AG09319 (cell line): Measurements from ENCODE around the gene PI4KB.
A peak's percentile ranks its signal among the peaks of the same experiment; 100 is the strongest.
"Not testable (repeated sequence)": the region's sequence is repeated elsewhere in the genome, so short reads cannot be mapped to it uniquely, and the experiment has no call there.

Experiments
- DNase-seq: peaks from one replicate; pipeline ENCODE4 v3.0.0-alpha.2; 2010; ENCODE audit warnings: low read depth; ENCODE audit errors: extremely low read depth
- CTCF ChIP-seq: IDR thresholded peaks from 2 replicates; pipeline ENCODE4 v1.5.1; 2011; ENCODE audit warnings: low read depth, mild to moderate bottlenecking, inconsistent platforms, low read length, moderate library complexity

Gene PI4KB

GRCh38 chr1:151352021-151352718, 25.0 kb upstream of the PI4KB start:
- TF ChIP-seq CTCF: no peak
- DNase-seq: no peak

GRCh38 chr1:151350323-151350722, 23.1 kb upstream of the PI4KB start:
- DNase-seq: not testable (repeated sequence)

GRCh38 chr1:151347523-151348246, 20.5 kb upstream of the PI4KB start:
- no peak for DNase-seq
- no peak for TF ChIP-seq CTCF

- TF ChIP-seq CTCF: no peak
- DNase-seq: peak; percentile 91
These were observed 19.7 kb upstream of the PI4KB start, which contains the start of gene RFX5 for GRCh38 chr1:151346769-151347522. Gene RFX5, minus strand, starts transcription at chr1:151347252. Its CDS starts 932 bp downstream, at chr1:151346320.

GRCh38 chr1:151346082-151346768, 19.0 kb upstream of the PI4KB start:
- DNase-seq: no peak
- no peak for TF ChIP-seq CTCF

GRCh38 chr1:151344291-151344690, 17.1 kb upstream of the PI4KB start:
- DNase-seq: no peak
- no peak for TF ChIP-seq CTCF

- no peak for DNase-seq
- TF ChIP-seq CTCF: no peak
These were observed 16.4 kb upstream of the PI4KB start for GRCh38 chr1:151343587-151343986.
